NCI-H1436 (cell line): ENCODE results near the gene HEATR5B.
"Not testable (repeated sequence)": the region's sequence is repeated elsewhere in the genome, so short reads cannot be mapped to it uniquely, and the experiment has no call there.

Experiments
- DNase-seq: peaks from one replicate; lab custom pipeline; 2025; lab: John Stamatoyannopoulos, UW

HEATR5B gene

GRCh38 chr2:36936526-36936925, 147.6 kb downstream of the HEATR5B start:
- not testable (repeated sequence) for DNase-seq

GRCh38 chr2:36931688-36932087, 152.5 kb downstream of the HEATR5B start:
- DNase-seq: not testable (repeated sequence)
